ENCODE measurements around the gene ROMO1.

- TF ChIP-seq MYC (IDR thresholded peaks at IDR 0.05; ENCODE audit: insufficient read depth, insufficient read length, insufficient replicate concordance, low read length, severe bottlenecking) (no peak), POLR2A (IDR thresholded peaks at IDR 0.05; ENCODE audit: low read depth, low read length) (no peak), BMI1 (IDR thresholded peaks at IDR 0.05; ENCODE audit: borderline replicate concordance) (no peak), EP300 (IDR thresholded peaks at IDR 0.05; ENCODE audit: borderline replicate concordance in 1 of 2, control insufficient read depth in 1 of 2, low read depth in 2 of 2, low read length in 2 of 2) (no peak), SIN3A (IDR thresholded peaks at IDR 0.05; ENCODE audit: low read depth, low read length) (no peak), CEBPB (IDR thresholded peaks at IDR 0.05; ENCODE audit: borderline replicate concordance in 1 of 2, low read depth in 2 of 2, low read length in 2 of 2) (no peak), ZNF687 (IDR thresholded peaks at IDR 0.05) (no peak), CTCF (IDR thresholded peaks at IDR 0.05 in 2 of 3, conservative IDR thresholded peaks at IDR 0.05 in 1 of 3; ENCODE audit: control insufficient read depth in 2 of 3, extremely low read depth in 1 of 3, insufficient read depth in 1 of 3, low read depth in 3 of 3, low read length in 3 of 3) (no peak)
Observed at GRCh38 chr20:35731469-35731788, 32.2 kb downstream of the ROMO1 start.

Data from GM12878 (cell line).